Measurements from ENCODE around the gene FREM2. TPM values are rescaled to one million over a fixed set of nuclear protein-coding genes. Genes with fewer than 3 reads are reported as not detected.
A peak's percentile ranks its signal among the peaks of the same experiment; 100 is the strongest.

The FREM2 gene
- total and polyA plus RNA-seq, 7 donors, result under 0.01 to 8.2 (median 2.1) TPM

GRCh38 chr13:38685431-38685830 lies 1.4 kb upstream of the FREM2 start:
- Histone ChIP-seq H3K9me3 (no peaks in the 10 kb centered on the region), H3K27ac (no peak overlapping the region), H3K4me1 (peaks cover 0 to 24% (median 19%) of the 10 kb centered on the region in 4 donors), H3K36me3 (no peaks in the 10 kb centered on the region), H3K4me3 (no peak overlapping the region), H3K27me3 (peaks cover 0 to 22% (median 0%) of the 10 kb centered on the region in 3 donors)
- no peak for DNase-seq
- no peak for TF ChIP-seq EP300 (IDR thresholded peaks at IDR 0.05)
- no peak for TF ChIP-seq CTCF (IDR thresholded peaks at IDR 0.05)
- TF ChIP-seq POLR2A (IDR thresholded peaks at IDR 0.05), result no peak
- TF ChIP-seq POLR2AphosphoS5 (IDR thresholded peaks at IDR 0.05), result no peak
- WGBS, 2 donors, result 61 to 63% methylated on average over 2 of the region's 2 CpGs
- intact Hi-C loops (cut with DNase I), result no loop called here

- WGBS, 2 donors, result 1% methylated on average over 14 of the region's 14 CpGs
- no peak for DNase-seq
Measured at GRCh38 chr13:38685974-38686576, 802 bp upstream of the FREM2 start.

GRCh38 chr13:38687246-38688229 lies 661 bp downstream of the FREM2 start:
- TF ChIP-seq POLR2AphosphoS5 (IDR thresholded peaks at IDR 0.05) (no peak), CTCF (IDR thresholded peaks at IDR 0.05) (no peak), POLR2A (IDR thresholded peaks at IDR 0.05) (no peak), EP300 (IDR thresholded peaks at IDR 0.05) (no peak)
- H3K27me3 ChIP-seq, result peaks cover 0 to 22% (median 0%) of the 10 kb centered on the region in 3 donors
- H3K9me3 ChIP-seq, result no peaks in the 10 kb centered on the region
- peak overlapping the region; percentile 32 to 63 (median 56) for H3K4me3 ChIP-seq
- no peaks in the 10 kb centered on the region for H3K36me3 ChIP-seq
- peaks cover 0 to 24% (median 19%) of the 10 kb centered on the region in 4 donors for H3K4me1 ChIP-seq
- H3K27ac ChIP-seq, result peak overlapping the region in 3 of 4 donors; percentile 33 to 59 (median 56)
- 3 to 4% methylated on average over 80 of the region's 80 CpGs for WGBS, 2 donors
- peak; percentile 64 for DNase-seq
- intact Hi-C loops (cut with DNase I), result loop anchor here (2.0 kb wide), 1 partner anchor 75 kb away; no protein-coding TSS in a partner anchor

More at GRCh38 chr13:38685974-38686576, 802 bp upstream of the FREM2 start:
- intact Hi-C loops (cut with DNase I), result loop anchor here (2.0 kb wide), 1 partner anchor 77 kb away; no protein-coding TSS in a partner anchor
- Histone ChIP-seq H3K27ac (peak overlapping the region in 3 of 4 donors; percentile 33 to 59 (median 56)), H3K27me3 (peaks cover 0 to 22% (median 0%) of the 10 kb centered on the region in 3 donors), H3K9me3 (no peaks in the 10 kb centered on the region), H3K4me3 (peak overlapping the region; percentile 32 to 63 (median 56)), H3K4me1 (peaks cover 0 to 24% (median 19%) of the 10 kb centered on the region in 4 donors), H3K36me3 (no peaks in the 10 kb centered on the region)
- TF ChIP-seq EP300 (IDR thresholded peaks at IDR 0.05) (no peak), POLR2AphosphoS5 (IDR thresholded peaks at IDR 0.05) (no peak), CTCF (IDR thresholded peaks at IDR 0.05) (peak; percentile 21 to 44 (median 33)), POLR2A (IDR thresholded peaks at IDR 0.05) (no peak)

- TF ChIP-seq EP300 (IDR thresholded peaks at IDR 0.05) (no peak), CTCF (IDR thresholded peaks at IDR 0.05) (no peak), POLR2AphosphoS5 (IDR thresholded peaks at IDR 0.05) (no peak), POLR2A (IDR thresholded peaks at IDR 0.05) (no peak)
- no peaks in the 10 kb centered on the region for H3K9me3 ChIP-seq
- H3K4me3 ChIP-seq, result no peak overlapping the region
- H3K4me1 ChIP-seq, result peaks cover 0 to 24% (median 19%) of the 10 kb centered on the region in 4 donors
- H3K27ac ChIP-seq, result no peak overlapping the region
- H3K27me3 ChIP-seq, result peaks cover 0 to 22% (median 0%) of the 10 kb centered on the region in 3 donors
- DNase-seq, result peak; percentile 61
- intact Hi-C loops (cut with DNase I), result no loop called here
- WGBS, 2 donors, result 90 to 91% methylated on average over 12 of the region's 12 CpGs
- H3K36me3 ChIP-seq, result no peaks in the 10 kb centered on the region
Measured at GRCh38 chr13:38688674-38689073, 1.8 kb downstream of the FREM2 start.

Data from sigmoid colon (tissue), 7 donors.